Measurements from ENCODE around the gene KCNQ5. TPM values are rescaled to one million over a fixed set of nuclear protein-coding genes. Genes with fewer than 3 reads are reported as not detected.

The KCNQ5 gene
- polyA plus RNA-seq, 3 donors: not detected

GRCh38 chr6:72676995-72677394 lies 55.1 kb downstream of the KCNQ5 start:
- Histone ChIP-seq H3K79me2 (ENCODE audit: insufficient read depth, low read length) (no peaks in the 10 kb centered on the region), H3K27ac (ENCODE audit: low read depth in 1 of 2, low read length in 2 of 2) (no peak overlapping the region), H3K9me3 (replicated peaks in 1 of 2; ENCODE audit: control insufficient read depth in 1 of 2, insufficient read depth in 1 of 2, low read length in 2 of 2) (no peaks in the 10 kb centered on the region), H3K4me1 (ENCODE audit: control insufficient read depth in 1 of 2, insufficient read depth in 2 of 2, low read length in 2 of 2) (no peaks in the 10 kb centered on the region), H3K36me3 (replicated peaks in 1 of 2; ENCODE audit: control insufficient read depth in 1 of 2, insufficient read depth in 2 of 2, low read length in 2 of 2) (no peaks in the 10 kb centered on the region), H4K20me1 (ENCODE audit: insufficient read depth, low read length) (no peaks in the 10 kb centered on the region), H3K4me3 (replicated peaks in 1 of 3; ENCODE audit: low read depth in 2 of 3, low read length in 3 of 3) (no peak overlapping the region), H3K27me3 (ENCODE audit: control insufficient read depth in 2 of 2, insufficient read depth in 2 of 2, low read length in 2 of 2) (no peaks in the 10 kb centered on the region), H3K4me2 (replicated peaks; ENCODE audit: extremely low read depth, low read length, poor library complexity, severe bottlenecking) (no peak overlapping the region), H3K9ac (ENCODE audit: insufficient read depth, low read length, poor library complexity, severe bottlenecking) (no peak overlapping the region), H2AFZ (ENCODE audit: insufficient read depth, low read depth, low read length, poor library complexity, severe bottlenecking) (no peak overlapping the region)
- intact Hi-C loops (cut with micrococcal nuclease): no loop called here
- no peaks in the 10 kb centered on the region for H3K36me3 Mint-ChIP-seq
- no peak for DNase-seq
- no peak overlapping the region for H3K4me3 Mint-ChIP-seq
- WGBS (ENCODE audit: insufficient coverage): 100% methylated on average over 3 of the region's 3 CpGs
- H3K9me3 Mint-ChIP-seq: peaks cover 0 to 1% (median 0%) of the 10 kb centered on the region in 7 donors
- H3K4me1 Mint-ChIP-seq: no peaks in the 10 kb centered on the region
- TF ChIP-seq CTCF (IDR thresholded peaks at IDR 0.05): no peak
- no peaks in the 10 kb centered on the region for H3K27me3 Mint-ChIP-seq (ENCODE audit: low read depth in 3 of 3)
- H3K27ac Mint-ChIP-seq: no peak overlapping the region

- no peak for TF ChIP-seq CTCF (IDR thresholded peaks at IDR 0.05)
- Histone ChIP-seq H4K20me1 (ENCODE audit: insufficient read depth, low read length) (no peaks in the 10 kb centered on the region), H3K9ac (ENCODE audit: insufficient read depth, low read length, poor library complexity, severe bottlenecking) (no peak overlapping the region), H2AFZ (ENCODE audit: insufficient read depth, low read depth, low read length, poor library complexity, severe bottlenecking) (no peak overlapping the region), H3K4me3 (replicated peaks in 1 of 3; ENCODE audit: low read depth in 2 of 3, low read length in 3 of 3) (no peak overlapping the region), H3K79me2 (ENCODE audit: insufficient read depth, low read length) (no peaks in the 10 kb centered on the region), H3K27me3 (ENCODE audit: control insufficient read depth in 2 of 2, insufficient read depth in 2 of 2, low read length in 2 of 2) (no peaks in the 10 kb centered on the region), H3K4me2 (replicated peaks; ENCODE audit: extremely low read depth, low read length, poor library complexity, severe bottlenecking) (no peak overlapping the region), H3K27ac (ENCODE audit: low read depth in 1 of 2, low read length in 2 of 2) (no peak overlapping the region), H3K36me3 (replicated peaks in 1 of 2; ENCODE audit: control insufficient read depth in 1 of 2, insufficient read depth in 2 of 2, low read length in 2 of 2) (no peaks in the 10 kb centered on the region), H3K9me3 (replicated peaks in 1 of 2; ENCODE audit: control insufficient read depth in 1 of 2, insufficient read depth in 1 of 2, low read length in 2 of 2) (no peaks in the 10 kb centered on the region), H3K4me1 (ENCODE audit: control insufficient read depth in 1 of 2, insufficient read depth in 2 of 2, low read length in 2 of 2) (no peaks in the 10 kb centered on the region)
- Mint-ChIP-seq H3K9me3 (peaks cover 0 to 1% (median 0%) of the 10 kb centered on the region in 7 donors), H3K4me1 (no peaks in the 10 kb centered on the region), H3K27me3 (ENCODE audit: low read depth in 3 of 3) (no peaks in the 10 kb centered on the region), H3K36me3 (no peaks in the 10 kb centered on the region), H3K4me3 (no peak overlapping the region), H3K27ac (no peak overlapping the region)
- no peak for DNase-seq
- intact Hi-C loops (cut with micrococcal nuclease): no loop called here
- WGBS (ENCODE audit: insufficient coverage): 100% methylated on average over 1 of the region's 1 CpG
Observed at GRCh38 chr6:72677740-72678139, 55.9 kb downstream of the KCNQ5 start.

Data from CD14-positive monocyte (primary cell).